Stimulated activated CD4-positive, alpha-beta T cell treated with anti-CD3 and anti-CD28 coated beads, Interleukin-15, amount 100 ng/mL, for 24 hours (primary cell): ENCODE measurements around the gene RAPH1.
A peak's percentile ranks its signal among the peaks of the same experiment; 100 is the strongest.
"Not testable (repeated sequence)": the region's sequence is repeated elsewhere in the genome, so short reads cannot be mapped to it uniquely, and the experiment has no call there.

Experiments used
- DNase-seq: peaks from one replicate; pipeline ENCODE4 v3.0.0-alpha.2; 2020

The RAPH1 gene

DNA sequence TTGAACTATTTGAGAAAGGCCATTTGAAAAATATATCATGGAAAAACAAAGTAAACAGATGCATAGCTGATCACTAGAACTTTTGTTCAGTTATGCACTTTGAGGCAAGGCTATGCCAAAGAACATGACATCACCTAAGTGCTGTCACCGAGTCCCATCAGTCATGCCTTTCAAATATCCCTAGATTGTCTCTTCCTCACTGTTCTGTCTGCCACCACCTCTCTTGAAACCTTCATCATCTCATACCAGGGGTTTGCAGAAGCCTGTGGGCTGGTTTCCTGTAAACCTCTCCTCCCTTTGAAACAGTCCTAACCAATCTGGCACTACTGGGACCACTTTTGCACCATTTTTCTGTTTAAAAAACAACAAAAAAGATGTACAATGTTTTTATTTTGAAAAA lies 12.3 kb upstream of the RAPH1 start:
- DNase-seq, result no peak

DNA sequence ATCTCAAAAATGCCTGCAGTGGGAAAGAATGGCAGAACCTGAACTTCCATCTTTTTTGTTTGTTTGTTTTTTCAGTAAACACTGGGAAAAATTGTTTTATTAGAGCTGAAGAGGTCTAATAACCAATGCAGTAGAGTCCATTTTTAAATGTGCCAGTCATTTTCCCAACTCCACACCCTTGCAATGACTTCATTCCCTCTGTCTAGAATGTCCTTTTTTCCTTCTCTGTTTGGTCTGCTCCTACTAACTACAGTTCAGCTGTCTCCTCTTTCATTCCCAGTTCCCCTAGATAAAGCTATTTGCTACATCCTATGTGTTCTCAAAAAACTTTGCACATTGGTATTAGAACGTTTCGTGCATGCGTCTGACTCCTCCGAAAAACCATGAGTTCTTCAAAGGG lies 9.3 kb upstream of the RAPH1 start:
- DNase-seq, result no peak

DNA sequence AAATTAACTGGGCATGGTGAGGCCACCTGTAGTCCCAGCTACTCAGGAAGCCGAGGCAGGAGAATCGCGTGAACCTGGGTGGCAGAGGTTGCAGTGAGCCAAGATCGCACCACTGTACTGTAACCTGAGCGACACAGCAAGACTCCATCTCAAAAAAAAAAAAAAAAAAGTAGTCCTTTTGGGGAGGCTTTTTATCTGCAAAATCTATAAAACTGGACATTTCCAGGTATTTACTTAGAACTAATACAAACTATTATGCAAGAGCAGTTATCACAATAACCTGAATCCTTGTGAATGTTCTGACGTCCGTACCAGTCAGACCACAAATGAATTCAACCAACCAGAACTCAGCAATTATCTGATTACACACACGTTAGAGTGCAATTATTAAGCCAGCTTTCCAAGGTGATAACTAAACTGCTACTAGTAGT lies 8.8 kb upstream of the RAPH1 start:
- DNase-seq, result no peak

DNA sequence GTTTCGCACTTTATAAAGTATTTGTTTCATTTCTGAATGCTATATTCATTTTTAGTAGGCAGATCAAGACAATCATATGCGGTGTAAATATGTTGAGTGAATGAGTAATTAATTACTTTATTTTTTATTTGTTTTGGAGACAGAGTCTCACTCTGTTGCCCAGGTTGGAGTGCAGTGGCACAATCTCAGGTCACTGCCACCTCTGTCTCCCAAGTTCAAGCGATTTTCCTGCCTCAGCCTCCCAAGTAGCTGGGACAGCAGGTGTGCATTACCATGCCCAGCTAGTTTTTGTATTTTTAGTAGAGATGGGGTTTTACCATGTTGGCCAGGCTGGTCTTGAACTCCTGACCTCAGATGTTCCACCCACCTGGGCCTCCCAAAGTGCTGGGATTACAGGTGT lies 5.5 kb upstream of the RAPH1 start:
- not testable (repeated sequence) for DNase-seq

DNA sequence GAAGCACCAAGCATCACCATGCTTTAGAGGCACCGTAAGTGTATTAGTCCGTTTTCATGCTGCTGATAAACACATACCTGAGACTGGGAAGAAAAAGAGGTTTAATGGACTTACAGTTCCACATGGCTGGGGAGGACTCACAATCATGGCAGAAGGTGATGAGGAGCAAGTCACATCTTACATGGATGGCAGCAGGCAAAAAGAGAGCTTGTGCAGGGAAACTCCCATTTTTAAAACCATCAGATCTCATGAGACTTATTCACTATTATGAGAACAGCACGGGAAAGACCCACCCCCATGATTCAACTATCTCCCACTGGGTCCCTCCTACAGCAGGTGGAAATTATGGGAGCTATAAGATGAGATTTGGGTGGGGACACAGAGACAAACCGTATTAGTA lies 3.1 kb upstream of the RAPH1 start:
- DNase-seq, result not testable (repeated sequence)

DNA sequence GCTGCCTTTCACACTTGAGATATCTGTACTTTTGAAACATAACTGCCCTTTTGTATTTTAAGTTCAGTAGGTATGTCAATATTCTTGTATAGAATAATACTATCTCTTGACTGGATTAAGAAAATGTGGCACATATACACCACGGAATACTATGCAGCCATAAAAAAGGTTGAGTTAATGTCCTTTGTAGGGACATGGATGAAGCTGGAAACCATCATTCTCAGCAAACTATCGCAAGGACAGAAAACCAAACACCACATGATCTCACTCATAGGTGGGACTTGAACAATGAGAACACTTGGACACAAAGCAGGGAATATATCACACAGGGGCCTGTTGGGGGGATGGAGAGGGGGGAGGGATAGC lies 1.5 kb upstream of the RAPH1 start:
- DNase-seq, result not testable (repeated sequence)

DNA sequence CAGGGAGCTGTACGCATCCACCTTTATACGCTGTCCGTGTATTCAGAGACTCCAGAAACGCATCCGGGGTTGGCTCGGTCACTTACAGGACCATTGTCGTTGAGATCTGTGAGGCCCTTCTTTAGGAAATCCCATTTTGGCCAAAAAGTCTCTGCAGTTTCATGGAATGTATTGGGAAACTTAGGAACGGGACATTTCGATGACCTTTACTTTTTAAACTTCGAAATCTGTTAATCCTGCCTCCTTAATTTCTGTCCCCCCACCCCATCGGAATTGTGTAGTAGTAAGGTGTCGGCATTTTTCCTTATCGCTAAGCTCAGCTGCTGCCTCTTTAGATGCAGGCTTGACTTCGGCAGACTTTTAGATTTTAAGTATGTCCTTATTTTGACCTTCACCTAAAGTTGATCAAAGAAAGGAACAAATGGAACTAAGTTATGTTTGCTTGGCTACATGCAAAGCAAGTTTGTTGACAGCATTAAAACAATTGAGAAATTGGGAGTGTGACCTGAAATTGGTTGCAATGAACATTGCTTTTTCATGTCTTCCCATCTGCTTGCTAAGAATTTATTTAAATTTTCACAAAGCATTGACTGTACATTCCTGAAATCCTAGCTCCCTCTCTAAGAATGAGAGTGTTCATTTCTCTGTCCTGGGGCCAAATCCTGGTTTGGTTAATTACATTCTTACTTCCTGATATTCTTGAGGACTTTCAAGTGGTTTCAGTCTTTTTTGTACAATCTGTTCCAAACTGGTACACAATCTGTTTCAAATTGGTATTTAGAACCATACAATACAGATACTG lies 884 bp upstream of the RAPH1 start:
- DNase-seq, result no peak

DNA sequence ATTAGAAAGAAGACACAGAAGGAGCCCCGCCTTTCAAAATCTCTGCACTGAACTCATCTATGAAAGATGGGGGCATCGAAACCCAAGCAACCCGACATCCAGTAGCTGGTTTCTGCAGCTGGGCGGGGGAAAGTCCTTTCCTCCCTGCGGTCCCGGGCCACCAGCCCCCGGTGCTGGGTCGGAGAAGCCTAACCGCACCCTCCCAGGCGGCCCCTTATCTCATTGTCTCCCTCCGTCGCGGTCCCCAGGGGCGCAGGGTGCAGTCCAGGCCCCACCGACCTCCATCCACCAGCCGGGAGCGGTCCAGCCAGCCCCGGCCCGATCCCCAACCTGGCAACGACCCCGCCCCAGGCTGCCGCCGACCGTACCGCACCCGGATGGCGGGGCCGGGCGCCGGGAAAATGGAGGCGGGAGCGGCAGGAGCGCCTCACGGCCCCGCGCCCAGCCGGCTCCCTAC lies 452 bp downstream of the RAPH1 start:
- DNase-seq, result peak; percentile 54

DNA sequence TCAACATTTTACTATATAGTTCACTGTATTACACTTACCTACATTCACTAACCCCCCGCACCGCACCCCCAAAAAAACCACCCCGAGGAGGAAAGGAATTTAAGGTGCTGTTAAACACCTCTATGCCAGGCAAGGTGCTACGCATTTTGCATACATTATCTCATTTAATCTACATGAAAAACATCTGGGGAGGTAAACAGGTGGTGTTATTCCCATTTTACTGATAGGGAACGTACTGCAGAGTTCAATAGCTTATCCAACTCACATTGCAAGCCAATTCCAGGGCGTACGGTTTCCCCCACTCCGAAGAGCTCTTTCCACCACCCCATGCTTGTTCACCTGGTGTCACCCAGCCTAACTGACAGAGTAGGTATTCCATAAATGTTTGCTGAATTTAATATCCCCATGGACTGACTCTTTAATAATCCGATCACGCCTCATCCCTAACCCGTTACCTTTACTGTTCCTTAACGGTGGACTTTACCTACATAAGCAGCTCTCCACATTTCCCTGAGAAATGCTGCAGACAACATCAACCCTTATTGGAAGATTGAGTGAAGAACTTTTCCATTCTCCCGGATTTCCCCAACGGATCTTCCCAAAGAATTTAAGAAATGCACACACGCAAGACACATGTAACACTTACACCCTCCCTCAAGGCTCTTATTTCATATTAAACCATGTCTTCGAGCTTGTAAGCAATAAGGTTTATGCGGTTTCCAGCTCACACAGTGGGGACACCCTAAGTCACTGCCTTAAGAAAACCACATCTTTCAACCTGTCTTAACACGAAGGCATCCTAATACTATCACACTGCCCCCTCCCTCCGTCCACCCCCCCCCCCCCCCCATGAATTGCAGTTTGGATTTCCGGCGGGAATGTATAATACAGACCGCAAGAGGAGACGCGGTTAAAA lies 1.2 kb downstream of the RAPH1 start:
- no peak for DNase-seq

DNA sequence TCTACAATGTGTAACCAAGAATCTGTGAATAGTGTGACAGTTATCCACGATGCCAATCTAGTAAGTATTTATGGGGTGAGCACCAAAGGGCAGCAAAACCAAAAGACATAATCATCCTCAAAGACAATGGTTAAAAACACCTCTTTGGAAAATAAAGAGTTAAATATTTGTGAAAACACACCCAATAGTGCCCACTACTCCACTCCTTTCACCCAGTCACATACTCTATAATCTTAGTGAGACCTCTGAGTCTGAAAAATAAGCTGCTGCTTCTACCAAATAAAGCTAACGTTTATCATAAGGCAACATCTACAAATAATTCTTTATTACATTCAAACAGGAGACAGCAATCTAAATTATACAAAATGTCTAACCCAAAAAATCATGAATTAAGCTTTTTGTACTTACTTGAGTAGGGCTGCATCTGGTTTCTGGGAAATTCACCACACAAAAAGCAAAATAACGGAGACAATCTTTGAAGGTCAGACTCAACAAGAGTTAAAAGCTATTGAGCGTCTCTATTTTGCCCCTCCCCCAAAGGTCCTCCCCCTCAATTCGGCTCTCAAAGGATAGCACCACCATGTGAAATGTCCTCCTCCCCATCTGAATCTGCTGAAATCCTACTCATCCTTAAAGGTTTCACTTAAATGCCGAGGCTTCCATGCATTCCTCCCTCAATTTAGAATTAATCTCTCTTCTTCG lies 2.0 kb downstream of the RAPH1 start:
- no peak for DNase-seq

DNA sequence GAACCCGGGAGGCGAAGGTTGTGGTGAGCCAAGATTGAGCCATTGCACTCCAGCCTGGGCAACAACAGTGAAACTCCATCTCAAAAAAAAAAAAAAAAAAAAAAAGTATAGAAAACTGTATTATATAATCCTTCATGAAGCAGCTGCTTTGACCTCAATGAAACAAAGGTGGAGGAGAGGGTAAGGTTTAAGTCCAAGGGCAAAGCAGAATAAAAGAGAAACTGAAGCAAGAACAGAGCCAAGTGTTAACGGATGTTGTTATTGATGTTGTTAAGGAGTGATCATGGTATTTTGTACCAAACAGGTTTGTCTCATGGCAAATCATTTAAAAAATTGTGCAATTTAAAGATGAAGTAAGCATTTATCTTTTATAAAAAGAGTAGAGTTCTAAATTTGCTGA lies 7.4 kb downstream of the RAPH1 start:
- no peak for DNase-seq

DNA sequence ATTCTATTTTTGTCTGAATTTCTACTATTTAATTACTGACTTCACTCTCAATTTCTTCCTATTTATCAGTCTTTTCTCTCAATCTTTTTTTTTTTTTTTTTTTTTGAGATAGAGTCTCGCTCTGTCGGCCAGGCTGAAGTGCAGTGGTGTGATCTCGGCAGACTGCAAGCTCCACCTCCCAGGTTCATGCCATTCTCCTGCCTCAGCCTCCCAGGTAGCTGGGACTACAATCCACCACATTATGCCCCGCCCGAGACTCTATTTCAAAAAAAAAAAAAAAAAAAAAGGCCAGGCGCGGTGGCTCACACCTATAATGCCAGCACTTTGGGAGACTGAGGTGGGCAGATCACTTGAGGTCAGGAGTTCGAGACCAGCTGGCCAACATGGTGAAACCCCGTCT lies 21.8 kb downstream of the RAPH1 start:
- DNase-seq, result not testable (repeated sequence)

DNA sequence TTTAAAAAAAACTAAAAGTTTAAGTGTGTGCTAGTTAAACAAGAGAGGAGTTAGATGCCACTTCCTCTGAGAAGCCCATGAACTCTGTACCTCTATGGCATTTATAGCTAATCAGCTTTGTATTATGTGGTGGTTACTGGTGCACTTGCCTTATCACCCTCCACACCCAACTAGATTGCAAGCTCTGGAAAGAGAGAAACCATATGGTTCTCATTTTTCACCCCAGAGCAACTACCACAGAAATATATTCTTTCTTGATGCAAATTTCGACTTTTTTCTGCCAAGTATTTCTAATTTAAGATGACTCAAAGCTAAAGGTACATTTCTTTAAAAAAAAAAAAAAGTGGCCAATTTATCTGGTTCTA lies 24.2 kb downstream of the RAPH1 start:
- DNase-seq, result no peak

DNA sequence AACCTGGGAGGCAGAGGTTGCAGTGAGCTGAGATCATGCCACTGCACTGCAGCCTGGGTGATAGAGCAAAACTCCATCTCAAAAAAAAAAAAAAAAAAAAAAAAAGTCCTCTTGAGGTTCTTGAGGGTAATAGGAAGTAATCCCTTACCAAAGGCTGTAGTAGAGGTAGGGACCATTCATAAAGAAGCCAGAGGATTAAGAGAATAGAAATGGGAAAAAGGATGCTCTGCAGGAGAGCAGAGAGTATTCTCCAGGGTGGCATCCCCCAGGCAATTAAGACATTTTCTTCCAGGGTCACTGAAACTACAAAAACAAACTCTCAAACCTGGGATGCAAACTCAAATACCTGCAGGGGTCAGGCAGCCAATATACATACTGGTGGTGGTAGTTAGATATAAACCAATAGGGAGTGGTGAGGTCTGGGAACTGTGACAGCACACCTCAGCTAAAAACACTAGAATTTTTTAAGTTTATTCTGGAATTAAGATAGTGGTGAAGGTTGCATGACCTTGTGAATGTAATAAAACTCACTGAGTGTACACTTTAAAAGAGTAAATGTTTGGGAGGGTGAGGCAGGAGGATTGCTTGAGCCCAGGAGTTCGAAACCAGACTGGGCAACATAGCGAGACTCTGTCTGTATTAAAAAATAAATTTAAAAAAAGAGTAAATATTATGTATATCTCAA lies 24.7 kb downstream of the RAPH1 start:
- no peak for DNase-seq

DNA sequence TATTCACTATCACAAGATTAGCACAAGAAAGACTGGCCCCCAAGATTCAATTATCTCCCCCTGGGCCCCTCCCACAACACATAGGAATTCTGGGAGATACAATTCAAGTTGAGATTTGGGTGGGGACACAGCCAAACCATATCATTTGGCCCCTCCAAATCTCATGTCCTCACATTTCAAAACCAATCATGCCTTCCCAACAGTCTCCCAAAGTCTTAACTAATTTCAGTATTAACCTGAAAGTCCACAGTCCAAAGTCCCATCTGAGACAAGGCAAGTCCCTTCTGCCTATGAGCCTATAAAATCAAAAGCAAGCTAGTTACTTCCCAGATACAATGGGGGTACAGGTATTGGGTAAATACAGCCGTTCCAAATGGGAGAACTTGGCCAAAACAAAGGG lies 31.6 kb downstream of the RAPH1 start:
- not testable (repeated sequence) for DNase-seq

DNA sequence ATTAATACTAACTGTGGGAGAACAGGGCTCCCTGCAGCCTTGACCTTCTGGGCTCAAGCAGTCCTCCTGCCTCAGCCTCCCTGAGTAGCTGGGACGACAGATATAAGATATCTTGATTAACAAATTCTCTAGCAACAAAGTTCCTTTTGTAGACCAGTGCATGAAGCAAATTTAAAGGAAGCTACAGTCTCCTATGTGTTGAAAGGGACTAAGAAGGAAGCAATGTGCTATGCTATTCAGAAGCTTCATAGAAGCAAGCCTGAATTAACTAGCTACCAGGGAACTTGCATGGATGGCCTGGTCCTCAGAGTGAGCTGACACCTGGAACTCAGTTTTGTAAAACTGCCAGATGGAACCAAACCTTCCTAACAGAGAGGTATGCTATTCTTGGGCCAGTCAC lies 33.2 kb downstream of the RAPH1 start:
- no peak for DNase-seq

DNA sequence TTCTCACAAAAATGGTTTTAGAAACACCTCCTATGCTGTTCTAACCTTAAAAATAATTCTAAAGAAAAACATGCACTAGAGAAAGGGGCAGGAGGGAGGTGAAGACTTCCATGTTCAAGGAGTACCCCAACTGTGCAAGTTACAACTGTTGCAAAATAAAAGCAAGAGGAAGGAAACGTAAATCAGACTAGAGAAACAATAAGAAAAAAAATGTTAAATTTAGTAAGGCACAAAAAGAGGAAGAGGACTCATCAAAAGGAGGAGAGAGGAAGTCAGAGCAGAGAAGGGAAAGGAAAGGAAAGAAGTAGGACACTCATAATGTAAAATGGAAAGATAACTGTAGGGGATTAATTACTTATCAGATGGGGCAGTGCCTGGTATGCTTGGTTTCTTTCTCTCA lies 34.1 kb downstream of the RAPH1 start:
- DNase-seq, result no peak

DNA sequence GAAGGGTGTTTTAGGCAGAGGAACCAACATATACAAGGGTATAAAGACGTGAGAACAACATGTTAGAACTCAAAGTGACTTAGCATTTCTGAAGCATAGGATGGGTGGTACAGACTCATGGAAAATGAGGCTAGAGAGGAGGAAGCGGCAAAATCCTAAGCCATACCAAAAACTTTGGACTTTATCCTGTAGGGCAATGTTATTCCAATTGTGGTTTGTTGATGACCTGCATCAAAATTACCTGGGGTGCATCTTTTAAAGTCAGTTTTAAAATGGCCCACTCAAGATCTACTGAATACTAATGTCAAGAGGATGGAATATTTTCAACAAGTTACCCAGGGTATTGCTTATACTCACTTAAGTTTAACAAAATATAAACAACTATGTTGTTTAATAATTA lies 34.8 kb downstream of the RAPH1 start:
- DNase-seq, result no peak

DNA sequence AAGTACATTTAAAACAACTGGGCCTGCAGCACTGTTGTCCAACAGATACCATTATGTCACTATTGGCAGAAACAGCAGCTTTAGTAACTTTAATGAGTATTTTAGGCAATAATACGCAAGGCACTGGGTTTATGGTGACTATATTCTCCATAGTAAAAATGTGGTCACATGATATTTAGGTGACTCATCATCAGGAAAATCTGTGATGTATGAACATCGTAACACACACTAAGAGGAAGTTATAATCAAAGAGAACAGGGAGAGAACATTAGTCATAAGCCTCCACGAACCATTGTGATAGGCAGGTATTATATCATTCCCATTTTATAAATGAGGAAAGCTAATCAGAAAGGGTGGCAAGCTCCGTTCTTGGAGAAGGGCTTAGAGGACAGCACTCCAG lies 36.9 kb downstream of the RAPH1 start:
- no peak for DNase-seq

DNA sequence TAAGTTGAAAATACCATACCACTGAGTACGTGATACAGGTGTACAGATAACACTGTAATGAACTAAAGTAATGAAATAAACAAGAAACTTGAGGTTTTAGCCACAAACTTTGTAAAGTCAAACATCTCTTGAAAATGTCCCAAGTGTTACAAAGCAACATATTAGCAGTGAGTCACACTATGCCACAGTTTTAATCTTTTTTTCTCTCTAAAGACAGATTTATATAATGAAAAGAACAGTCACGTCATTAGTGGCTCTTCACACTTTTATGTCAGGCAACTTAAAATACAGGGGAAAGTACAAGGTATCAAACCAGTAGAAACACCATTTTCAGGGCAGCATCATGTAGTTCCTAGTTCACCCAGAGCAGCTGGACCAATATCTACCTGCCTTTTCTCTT lies 42.1 kb downstream of the RAPH1 start:
- no peak for DNase-seq

DNA sequence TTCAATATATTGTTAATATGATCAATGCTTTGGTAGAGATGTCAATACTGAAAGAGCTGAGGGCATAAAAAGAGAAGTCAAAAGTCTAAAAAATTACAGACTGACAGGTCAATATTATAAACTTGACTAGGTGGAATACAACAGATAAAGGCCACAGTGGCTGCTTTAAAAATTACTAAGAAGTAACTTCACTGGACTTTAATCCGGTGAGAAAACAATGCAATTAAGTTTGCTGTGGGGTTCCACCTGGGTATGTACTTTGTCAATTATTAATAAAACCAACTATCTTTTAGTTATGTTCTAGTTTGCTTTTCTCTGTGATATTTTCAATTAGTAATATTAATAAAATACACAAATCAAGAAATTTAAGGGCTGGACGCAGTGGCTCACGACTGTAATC lies 44.7 kb downstream of the RAPH1 start:
- DNase-seq, result no peak

DNA sequence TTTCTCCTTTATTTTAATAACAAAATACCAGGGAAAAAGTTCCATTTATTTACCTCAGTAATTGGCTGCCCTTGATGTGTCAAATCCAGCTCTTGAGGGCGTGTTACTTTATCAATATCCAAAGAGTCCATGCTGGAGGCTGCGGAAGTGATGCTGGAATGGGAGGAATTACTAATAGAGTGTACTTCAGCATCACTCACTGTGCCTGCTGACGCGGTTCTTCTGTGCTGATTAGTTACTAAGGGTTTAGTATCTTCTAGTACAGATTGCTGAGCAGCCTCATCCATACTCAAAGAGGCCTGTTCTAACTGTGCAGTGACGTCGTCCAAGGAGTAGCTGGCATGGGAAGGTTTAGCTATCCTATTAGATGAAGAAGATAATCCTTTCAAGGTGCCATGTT lies 45.6 kb downstream of the RAPH1 start:
- DNase-seq, result no peak
